SK-N-SH (cell line): Measurements from ENCODE around the gene ACTN4. TPM values are rescaled to one million over a fixed set of nuclear protein-coding genes. Genes with fewer than 3 reads are reported as not detected.

ENCODE experiments used
- CTCF ChIA-PET: fragments of 300-600, 350-600 bp; formaldehyde crosslinking; extraction: SDS; loops from one replicate; lab custom pipeline; 2021; lab: Yijun Ruan, JAX
- POLR2A ChIA-PET: fragments of 350-600 bp; sonication (Branson Sonifier 250); formaldehyde crosslinking; extraction: SDS; loops from one replicate; lab custom pipeline; 2020; ENCODE audit warnings: antibody characterized with exemption, inconsistent platforms; lab: Yijun Ruan, JAX
- DNase-seq: peaks from one replicate; pipeline ENCODE4 v3.0.0; 2012
- H2AFZ ChIP-seq: fragments of 200-600 bp; sonication (generic); 2 replicates; pipeline ENCODE4 v1.8.1; 2016; ENCODE audit warnings: antibody characterized with exemption, mild to moderate bottlenecking, low read depth
- H3F3A ChIP-seq: fragments of 200-600 bp; sonication (generic); replicated peaks from 2 replicates; pipeline ENCODE3; 2016; ENCODE audit warnings: antibody characterized with exemption, mild to moderate bottlenecking; ENCODE audit not compliant: insufficient read depth
- H3K27ac ChIP-seq, 2 experiments: fragments of 200-500 bp in 1 of 2; fragments of 200-600 bp in 1 of 2; sonication (Bioruptor generic) in 1 of 2; sonication (generic), shearing (Covaris generic) in 1 of 2; 2 replicates each; pipeline versions ENCODE4 v1.5.1 to v1.6.1; 2014 to 2016; ENCODE audit warnings: low read depth in 2 of 2, inconsistent platforms in 1 of 2, low read length in 1 of 2, mild to moderate bottlenecking in 1 of 2, mixed read lengths in 1 of 2
- H3K27me3 ChIP-seq: fragments of 200-600 bp; sonication (generic), shearing (Covaris generic); 2 replicates; pipeline ENCODE4 v1.6.1; 2016; ENCODE audit warnings: mixed run types; ENCODE audit not compliant: insufficient read depth
- H3K36me3 ChIP-seq, 2 experiments: fragments of 200-500 bp in 1 of 2; fragments of 200-600 bp in 1 of 2; sonication (Bioruptor generic) in 1 of 2; sonication (generic) in 1 of 2; replicated peaks in 1 of 2; 2 replicates each; pipeline versions ENCODE3 to v1.5.1; 2014 to 2016; ENCODE audit warnings: low read length in 1 of 2, mild to moderate bottlenecking in 1 of 2; ENCODE audit not compliant: insufficient read depth in 2 of 2, control insufficient read depth in 1 of 2
- H3K4me1 ChIP-seq, 2 experiments: fragments of 200-500 bp in 1 of 2; fragments of 200-600 bp in 1 of 2; sonication (Bioruptor generic) in 1 of 2; sonication (generic), shearing (Covaris generic) in 1 of 2; 2 replicates each; pipeline versions ENCODE4 v1.5.1 to v1.6.1; 2014 to 2016; ENCODE audit warnings: low read depth in 1 of 2, low read length in 1 of 2, mixed run types in 1 of 2; ENCODE audit not compliant: insufficient read depth in 2 of 2, control insufficient read depth in 1 of 2
- H3K4me2 ChIP-seq: fragments of 200-600 bp; sonication (generic), shearing (Covaris generic); 2 replicates; pipeline ENCODE4 v1.6.1; 2017; ENCODE audit warnings: mixed run types
- H3K4me3 ChIP-seq, 2 experiments: fragments of 200-500 bp in 1 of 2; fragments of 200-600 bp in 1 of 2; sonication (Bioruptor generic) in 1 of 2; sonication (generic), shearing (Covaris generic) in 1 of 2; 2 replicates each; pipeline versions ENCODE4 v1.5.1 to v1.8.1; 2014 to 2016; ENCODE audit warnings: low read depth in 2 of 2, inconsistent platforms in 1 of 2, low read length in 1 of 2, mild to moderate bottlenecking in 1 of 2, mixed read lengths in 1 of 2, moderate library complexity in 1 of 2
- H3K79me2 ChIP-seq: fragments of 200-600 bp; sonication (generic); 2 replicates; pipeline ENCODE4 v1.8.1; 2017; ENCODE audit warnings: mild to moderate bottlenecking; ENCODE audit not compliant: insufficient read depth
- H3K9ac ChIP-seq: fragments of 200-600 bp; sonication (generic); 2 replicates; pipeline ENCODE4 v1.6.1; 2017; ENCODE audit warnings: mixed run types
- H3K9me2 ChIP-seq: fragments of 200-600 bp; sonication (generic); 2 replicates; pipeline ENCODE4 v1.6.1; 2017; ENCODE audit warnings: mixed run types
- H3K9me3 ChIP-seq: fragments of 200-600 bp; sonication (generic); 2 replicates; pipeline ENCODE4 v1.6.1; 2017; ENCODE audit warnings: mixed run types, mild to moderate bottlenecking, moderate library complexity
- H4K20me1 ChIP-seq: fragments of 200-600 bp; sonication (generic); 2 replicates; pipeline ENCODE4 v1.6.1; 2017; ENCODE audit warnings: mild to moderate bottlenecking, mixed run types; ENCODE audit not compliant: insufficient read depth
- CHD2 ChIP-seq: fragments of 150-350 bp; IDR thresholded peaks from 2 replicates; pipeline ENCODE4 v1.6.1; 2018; ENCODE audit warnings: low read length; ENCODE audit not compliant: partially characterized antibody
- ELF1 ChIP-seq: IDR thresholded peaks from 2 replicates; pipeline ENCODE4 v1.4.0; 2012
- FOSL2 ChIP-seq: IDR thresholded peaks from 2 replicates; pipeline ENCODE4 v1.4.0; 2012; ENCODE audit warnings: low read depth, mild to moderate bottlenecking, moderate library complexity, borderline replicate concordance
- GATA2 ChIP-seq: sonication (generic); formaldehyde crosslinking; IDR thresholded peaks from 2 replicates; pipeline ENCODE4 v1.5.0; 2020; ENCODE audit warnings: mild to moderate bottlenecking, missing genetic modification reagents
- MEF2A ChIP-seq: IDR thresholded peaks from 2 replicates; pipeline ENCODE4 v1.4.0; 2012; ENCODE audit warnings: low read depth, borderline replicate concordance
- NRF1 ChIP-seq: IDR thresholded peaks from 2 replicates; pipeline ENCODE4 v1.6.1; 2012; ENCODE audit warnings: low read depth, mild to moderate bottlenecking, low read length
- POLR2AphosphoS5 ChIP-seq: IDR thresholded peaks from 2 replicates; pipeline ENCODE4 v1.6.1; 2012; ENCODE audit warnings: low read depth, low read length
- RAD21 ChIP-seq: IDR thresholded peaks from 2 replicates; pipeline ENCODE4 v1.6.1; 2012; ENCODE audit warnings: mild to moderate bottlenecking, low read length
- RCOR1 ChIP-seq: fragments of 150-350 bp; IDR thresholded peaks from 2 replicates; pipeline ENCODE4 v1.6.1; 2017; ENCODE audit warnings: antibody characterized with exemption, low read length
- RFX5 ChIP-seq: IDR thresholded peaks from 2 replicates; pipeline ENCODE4 v1.6.1; 2012; ENCODE audit warnings: mild to moderate bottlenecking, improper control_type of control experiment, low read length
- TCF12 ChIP-seq: IDR thresholded peaks from 2 replicates; pipeline ENCODE4 v1.4.0; 2012
- TEAD4 ChIP-seq: IDR thresholded peaks from 2 replicates; pipeline ENCODE4 v1.4.0; 2012; ENCODE audit warnings: mild to moderate bottlenecking, borderline replicate concordance; ENCODE audit not compliant: insufficient read depth
- WGBS: methylation state at CpG from one replicate; pipeline ENCODE4 v1.1.6; 2017; ENCODE audit warnings: low lambda C conversion rate; 5-methylcytosine and 5-hydroxymethylcytosine counted together
- polyA plus RNA-seq, 3 experiments: library from polyadenylated mRNA; depleted of rRNA; stranded (reverse); fragments of >200 nt; gene quantifications; 2 replicates each; pipeline ENCODE4 v1.2.3, GENCODE V29; 2012
- TF ChIP-seq, protein P1 (sequence below): fragments of 200-600 bp; sonication (generic); IDR thresholded peaks from 2 replicates; pipeline ENCODE4 v1.6.1; 2017; ENCODE audit warnings: antibody characterized with exemption, mild to moderate bottlenecking, moderate library complexity
- TF ChIP-seq, protein P2 (sequence below): IDR thresholded peaks from 2 replicates; pipeline ENCODE4 v1.4.0; 2012; ENCODE audit warnings: low read depth
- TF ChIP-seq, protein P3 (sequence below): IDR thresholded peaks from 2 replicates; pipeline ENCODE4 v1.4.0; 2012; ENCODE audit warnings: low read depth, borderline replicate concordance

The ACTN4 gene
- polyA plus RNA-seq, 1 of the 3 experiments (the other 2 are of a cell fraction) = 598 TPM

DNA sequence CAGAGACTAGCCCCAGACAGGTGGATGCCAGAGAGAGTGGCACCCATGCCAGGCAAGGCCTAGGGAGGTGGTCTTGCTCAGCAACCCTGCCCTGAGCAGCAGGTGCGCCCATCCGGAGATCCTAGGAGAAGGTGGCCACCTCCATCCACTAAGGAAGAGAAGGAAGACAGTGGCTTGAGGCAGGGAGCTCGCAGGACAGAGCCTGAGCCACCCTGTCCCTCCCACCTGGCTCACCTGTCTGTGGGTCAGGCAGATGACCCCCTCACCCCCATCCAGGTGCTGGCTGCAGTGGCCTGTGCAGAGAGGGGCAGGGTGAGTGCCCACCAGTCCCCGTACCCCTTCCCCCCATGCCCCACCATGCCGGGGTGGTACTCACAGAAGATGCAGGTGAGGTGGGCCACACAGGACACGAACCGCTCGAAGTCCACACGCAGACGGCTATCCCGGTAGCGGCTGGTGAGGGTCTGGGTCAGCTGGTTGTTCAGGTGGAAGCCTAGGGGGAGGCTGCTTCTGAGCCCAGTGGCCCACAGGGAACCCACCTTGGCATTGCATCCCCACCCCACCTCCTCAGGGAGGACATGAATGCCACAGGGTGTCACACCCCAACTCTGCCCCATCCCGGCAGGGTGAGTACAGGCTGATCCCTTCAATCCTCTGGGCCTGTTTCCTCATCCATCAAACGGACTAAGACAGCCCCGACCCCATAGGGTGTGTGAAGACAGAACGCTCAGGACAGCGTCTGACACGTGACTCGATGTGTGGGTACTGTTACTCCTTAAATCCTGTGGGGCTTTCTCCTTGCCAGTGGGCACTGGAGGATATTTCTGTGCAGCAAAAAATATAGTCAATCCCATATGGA lies 83.5 kb downstream of the ACTN4 start:
- no peaks in the 10 kb centered on the region for H3K27me3 ChIP-seq
- H4K20me1 ChIP-seq = peaks cover 10% of the 10 kb centered on the region; the same call in 1 of the 2 replicates
- H3K36me3 ChIP-seq = peaks cover 31 to 51% of the 10 kb centered on the region in 2 experiments
- no peak overlapping the region for H2AFZ ChIP-seq
- no peaks in the 10 kb centered on the region; the same call in 1 of the 2 replicates for H3K79me2 ChIP-seq
- 96% methylated on average over 15 of the region's 19 CpGs for WGBS
- H3K27ac ChIP-seq = no peak overlapping the region; a peak in 1 of 4 replicates
- H3K9me3 ChIP-seq = no peaks in the 10 kb centered on the region
- peaks cover 3 to 12% of the 10 kb centered on the region in 2 experiments; a peak in 3 of 4 replicates for H3K4me1 ChIP-seq
- H3K9ac ChIP-seq = no peak overlapping the region
- H3K9me2 ChIP-seq = no peaks in the 10 kb centered on the region
- H3K4me3 ChIP-seq = no peak overlapping the region
- POLR2A ChIA-PET = no interaction called here
- peaks cover 56% of the 10 kb centered on the region for H3F3A ChIP-seq
- CTCF ChIA-PET = interaction anchor here (0.6 to 1.6 kb wide), 8 partner anchors 12 to 231 kb away, joined by 3 to 5 read pairs (median 4); partner anchors contain the start of genes CAPN12, MRPS12 and SARS2
- no peak for DNase-seq
- no peak overlapping the region for H3K4me2 ChIP-seq
- no peak for TF ChIP-seq GATA2 (CRISPR knock-in tag)
- no peak for TF ChIP-seq POLR2AphosphoS5
- TF ChIP-seq NRF1 = no peak
- TF ChIP-seq ELF1 = no peak
- TF ChIP-seq, protein P1, sequence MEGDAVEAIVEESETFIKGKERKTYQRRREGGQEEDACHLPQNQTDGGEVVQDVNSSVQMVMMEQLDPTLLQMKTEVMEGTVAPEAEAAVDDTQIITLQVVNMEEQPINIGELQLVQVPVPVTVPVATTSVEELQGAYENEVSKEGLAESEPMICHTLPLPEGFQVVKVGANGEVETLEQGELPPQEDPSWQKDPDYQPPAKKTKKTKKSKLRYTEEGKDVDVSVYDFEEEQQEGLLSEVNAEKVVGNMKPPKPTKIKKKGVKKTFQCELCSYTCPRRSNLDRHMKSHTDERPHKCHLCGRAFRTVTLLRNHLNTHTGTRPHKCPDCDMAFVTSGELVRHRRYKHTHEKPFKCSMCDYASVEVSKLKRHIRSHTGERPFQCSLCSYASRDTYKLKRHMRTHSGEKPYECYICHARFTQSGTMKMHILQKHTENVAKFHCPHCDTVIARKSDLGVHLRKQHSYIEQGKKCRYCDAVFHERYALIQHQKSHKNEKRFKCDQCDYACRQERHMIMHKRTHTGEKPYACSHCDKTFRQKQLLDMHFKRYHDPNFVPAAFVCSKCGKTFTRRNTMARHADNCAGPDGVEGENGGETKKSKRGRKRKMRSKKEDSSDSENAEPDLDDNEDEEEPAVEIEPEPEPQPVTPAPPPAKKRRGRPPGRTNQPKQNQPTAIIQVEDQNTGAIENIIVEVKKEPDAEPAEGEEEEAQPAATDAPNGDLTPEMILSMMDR = no peak
- TF ChIP-seq RFX5 = no peak
- no peak for TF ChIP-seq RCOR1
- no peak for TF ChIP-seq TCF12
- TF ChIP-seq, protein P2, sequence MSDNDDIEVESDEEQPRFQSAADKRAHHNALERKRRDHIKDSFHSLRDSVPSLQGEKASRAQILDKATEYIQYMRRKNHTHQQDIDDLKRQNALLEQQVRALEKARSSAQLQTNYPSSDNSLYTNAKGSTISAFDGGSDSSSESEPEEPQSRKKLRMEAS = no peak
- TF ChIP-seq, protein P3, sequence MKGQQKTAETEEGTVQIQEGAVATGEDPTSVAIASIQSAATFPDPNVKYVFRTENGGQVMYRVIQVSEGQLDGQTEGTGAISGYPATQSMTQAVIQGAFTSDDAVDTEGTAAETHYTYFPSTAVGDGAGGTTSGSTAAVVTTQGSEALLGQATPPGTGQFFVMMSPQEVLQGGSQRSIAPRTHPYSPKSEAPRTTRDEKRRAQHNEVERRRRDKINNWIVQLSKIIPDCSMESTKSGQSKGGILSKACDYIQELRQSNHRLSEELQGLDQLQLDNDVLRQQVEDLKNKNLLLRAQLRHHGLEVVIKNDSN = no peak
- no peak for TF ChIP-seq RAD21
- TF ChIP-seq FOSL2 = no peak
- TF ChIP-seq MEF2A = no peak
- no peak for TF ChIP-seq CHD2
- no peak for TF ChIP-seq TEAD4
